KMS-11 (cell line): Measurements from ENCODE around the gene CLK3.
A peak's percentile ranks its signal among the peaks of the same experiment; 100 is the strongest.

Source experiments
- H2AFZ ChIP-seq: fragments of 200-600 bp; sonication (generic); 2 replicates; pipeline ENCODE4 v1.6.1; 2016; ENCODE audit warnings: antibody characterized with exemption, mixed run types, low read depth
- H3K27ac ChIP-seq: fragments of 200-600 bp; sonication (generic); 2 replicates; pipeline ENCODE4 v1.6.1; 2016; ENCODE audit warnings: mild to moderate bottlenecking, mixed run types
- H3K27me3 ChIP-seq: fragments of 200-600 bp; sonication (generic); 2 replicates; pipeline ENCODE4 v1.6.1; 2017; ENCODE audit warnings: mild to moderate bottlenecking, low read depth, mixed run types, moderate library complexity; ENCODE audit not compliant: insufficient read depth
- H3K36me3 ChIP-seq: fragments of 200-600 bp; sonication (generic); 2 replicates; pipeline ENCODE4 v1.6.1; 2017; ENCODE audit warnings: mild to moderate bottlenecking, mixed run types; ENCODE audit not compliant: insufficient read depth
- H3K4me1 ChIP-seq: fragments of 200-600 bp; sonication (generic); 2 replicates; pipeline ENCODE4 v1.6.1; 2016; ENCODE audit warnings: mild to moderate bottlenecking, low read depth, mixed run types; ENCODE audit not compliant: poor library complexity, severe bottlenecking
- H3K4me2 ChIP-seq: fragments of 200-600 bp; sonication (generic); 2 replicates; pipeline ENCODE4 v1.7.0; 2016; ENCODE audit warnings: mild to moderate bottlenecking, mixed run types
- H3K4me3 ChIP-seq: fragments of 200-600 bp; sonication (generic); IDR thresholded peaks from 2 replicates; pipeline ENCODE4 v1.6.1; 2017; ENCODE audit warnings: low read depth, low read length, mixed read lengths; ENCODE audit not compliant: insufficient read depth
- H3K79me2 ChIP-seq: fragments of 200-600 bp; sonication (generic); 2 replicates; pipeline ENCODE4 v1.6.1; 2016; ENCODE audit warnings: low read depth, mixed run types; ENCODE audit not compliant: insufficient read depth
- H3K9ac ChIP-seq: fragments of 200-600 bp; sonication (generic); 2 replicates; pipeline ENCODE4 v1.6.1; 2016; ENCODE audit warnings: mild to moderate bottlenecking, mixed run types
- H4K20me1 ChIP-seq: fragments of 200-600 bp; sonication (generic); 2 replicates; pipeline ENCODE4 v1.6.1; 2016; ENCODE audit warnings: mild to moderate bottlenecking, mixed run types; ENCODE audit not compliant: insufficient read depth
- CTCF ChIP-seq: fragments of 200-600 bp; sonication (generic); conservative IDR thresholded peaks from 2 replicates; pipeline ENCODE4 v1.6.1; 2017; ENCODE audit warnings: low read depth, mild to moderate bottlenecking, antibody characterized with exemption, low read length, moderate library complexity, mixed read lengths

Gene CLK3

GRCh38 chr15:74614744-74615507, 710 bp upstream of the CLK3 start:
- Histone ChIP-seq H3K4me1 (peaks cover 29% of the 10 kb centered on the region), H3K27ac (peak overlapping the region; percentile 86), H3K4me3 (no peak overlapping the region), H3K36me3 (no peaks in the 10 kb centered on the region), H4K20me1 (0 out of 2 replicates have a peak, but pooled peaks cover 6% of the 10 kb centered on the region), H2AFZ (peak overlapping the region; percentile 86), H3K79me2 (peaks cover 42% of the 10 kb centered on the region), H3K4me2 (peak overlapping the region; percentile 96), H3K9ac (peak overlapping the region; percentile 83), H3K27me3 (no peaks in the 10 kb centered on the region)
- no peak for TF ChIP-seq CTCF

- Histone ChIP-seq H3K4me3 (no peak overlapping the region), H3K27me3 (no peaks in the 10 kb centered on the region), H3K9ac (peak overlapping the region; percentile 83), H4K20me1 (0 out of 2 replicates have a peak, but pooled peaks cover 6% of the 10 kb centered on the region), H2AFZ (peak overlapping the region; percentile 12; the same call in 1 of the 2 replicates), H3K79me2 (peaks cover 48% of the 10 kb centered on the region), H3K27ac (peak overlapping the region; percentile 86), H3K4me1 (peaks cover 35% of the 10 kb centered on the region), H3K4me2 (peak overlapping the region; percentile 95), H3K36me3 (0 out of 2 replicates have a peak, but pooled peaks cover 4% of the 10 kb centered on the region)
- no peak for TF ChIP-seq CTCF
These were observed 817 bp downstream of the CLK3 start for GRCh38 chr15:74616366-74616939.

GRCh38 chr15:74616996-74617395, 1.4 kb downstream of the CLK3 start:
- Histone ChIP-seq H3K27me3 (no peaks in the 10 kb centered on the region), H3K4me1 (peaks cover 35% of the 10 kb centered on the region), H3K79me2 (peaks cover 53% of the 10 kb centered on the region), H3K4me2 (peak overlapping the region; percentile 95), H4K20me1 (0 out of 2 replicates have a peak, but pooled peaks cover 6% of the 10 kb centered on the region), H3K9ac (peak overlapping the region; percentile 83; the same call in 1 of the 2 replicates), H3K4me3 (no peak overlapping the region), H3K27ac (peak overlapping the region; percentile 86; the same call in 1 of the 2 replicates), H2AFZ (no peak overlapping the region), H3K36me3 (peaks cover 4% of the 10 kb centered on the region; the same call in 1 of the 2 replicates)
- no peak for TF ChIP-seq CTCF

- Histone ChIP-seq H3K36me3 (peaks cover 10% of the 10 kb centered on the region; the same call in 1 of the 2 replicates), H3K79me2 (peaks cover 62% of the 10 kb centered on the region), H3K4me2 (no peak overlapping the region), H3K27me3 (no peaks in the 10 kb centered on the region), H3K9ac (no peak overlapping the region), H3K4me3 (no peak overlapping the region), H2AFZ (no peak overlapping the region), H3K27ac (no peak overlapping the region), H3K4me1 (peaks cover 33% of the 10 kb centered on the region), H4K20me1 (0 out of 2 replicates have a peak, but pooled peaks cover 6% of the 10 kb centered on the region)
- TF ChIP-seq CTCF, result no peak
These were observed 3.4 kb downstream of the CLK3 start for GRCh38 chr15:74618841-74619596.
